ENCODE data around the gene DPY19L2.
"Not testable (repeated sequence)": the region's sequence is repeated elsewhere in the genome, so short reads cannot be mapped to it uniquely, and the experiment has no call there.

Gene DPY19L2

GRCh38 chr12:63577631-63578030, 90.7 kb downstream of the DPY19L2 start:
- H3K27me3 ChIP-seq (ENCODE audit: insufficient read depth, low read length); H3K4me2 ChIP-seq (ENCODE audit: low read length); H4K20me1 ChIP-seq (ENCODE audit: insufficient read depth, low read length); H3K4me3 ChIP-seq (ENCODE audit: low read depth, low read length, poor library complexity, severe bottlenecking); H3F3A ChIP-seq (ENCODE audit: insufficient read depth, low read length); H3K9me3 ChIP-seq (ENCODE audit: low read length); H3K27ac ChIP-seq (ENCODE audit: low read depth, low read length, poor library complexity, severe bottlenecking); H2AFZ ChIP-seq (ENCODE audit: low read length); H3K9me2 ChIP-seq (ENCODE audit: low read depth, low read length); H3K9ac ChIP-seq (ENCODE audit: low read length); H3K4me1 ChIP-seq (ENCODE audit: insufficient read depth, low read length, severe bottlenecking); H3K36me3 ChIP-seq (ENCODE audit: insufficient read depth, low read length); H3K79me2 ChIP-seq (ENCODE audit: insufficient read depth, low read length): not testable (repeated sequence)

DNA sequence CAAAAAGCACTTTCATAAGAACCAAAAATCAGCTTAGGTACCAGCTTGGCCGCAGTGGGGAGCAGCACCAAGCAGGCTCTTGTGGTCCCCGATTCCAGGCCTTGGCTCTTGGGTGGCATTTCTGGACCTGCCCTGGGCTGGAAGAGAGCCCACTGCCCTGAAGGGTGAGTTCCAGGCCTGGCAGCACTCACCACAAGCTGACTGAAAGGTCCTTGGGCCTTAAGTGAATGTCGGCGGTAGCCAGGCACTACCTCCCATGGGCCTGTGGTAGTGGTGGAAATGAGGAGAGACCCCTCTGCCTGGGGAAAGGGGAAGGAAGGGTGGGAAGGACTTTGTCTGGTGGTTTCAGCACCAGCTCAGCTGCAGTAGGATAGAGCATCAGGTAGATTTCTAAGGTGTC, 96.3 kb downstream of the DPY19L2 start:
- H3K79me2 ChIP-seq (ENCODE audit: insufficient read depth, low read length); H3K9me2 ChIP-seq (ENCODE audit: low read depth, low read length); H3K4me2 ChIP-seq (ENCODE audit: low read length); H3K9me3 ChIP-seq (ENCODE audit: low read length); H3K27me3 ChIP-seq (ENCODE audit: insufficient read depth, low read length); H4K20me1 ChIP-seq (ENCODE audit: insufficient read depth, low read length); H2AFZ ChIP-seq (ENCODE audit: low read length); H3F3A ChIP-seq (ENCODE audit: insufficient read depth, low read length); H3K9ac ChIP-seq (ENCODE audit: low read length); H3K36me3 ChIP-seq (ENCODE audit: insufficient read depth, low read length); H3K4me1 ChIP-seq (ENCODE audit: insufficient read depth, low read length, severe bottlenecking); H3K27ac ChIP-seq (ENCODE audit: low read depth, low read length, poor library complexity, severe bottlenecking); H3K4me3 ChIP-seq (ENCODE audit: low read depth, low read length, poor library complexity, severe bottlenecking): not testable (repeated sequence)

GRCh38 chr12:63558445-63558844, 109.8 kb downstream of the DPY19L2 start:
- H3F3A ChIP-seq (ENCODE audit: insufficient read depth, low read length); H3K27ac ChIP-seq (ENCODE audit: low read depth, low read length, poor library complexity, severe bottlenecking); H3K9ac ChIP-seq (ENCODE audit: low read length); H3K4me3 ChIP-seq (ENCODE audit: low read depth, low read length, poor library complexity, severe bottlenecking); H3K4me1 ChIP-seq (ENCODE audit: insufficient read depth, low read length, severe bottlenecking); H3K9me2 ChIP-seq (ENCODE audit: low read depth, low read length); H3K36me3 ChIP-seq (ENCODE audit: insufficient read depth, low read length); H3K27me3 ChIP-seq (ENCODE audit: insufficient read depth, low read length); H4K20me1 ChIP-seq (ENCODE audit: insufficient read depth, low read length); H3K79me2 ChIP-seq (ENCODE audit: insufficient read depth, low read length); H3K4me2 ChIP-seq (ENCODE audit: low read length); H3K9me3 ChIP-seq (ENCODE audit: low read length); H2AFZ ChIP-seq (ENCODE audit: low read length): not testable (repeated sequence)

- not testable (repeated sequence) for H3K79me2 ChIP-seq (ENCODE audit: insufficient read depth, low read length); H4K20me1 ChIP-seq (ENCODE audit: insufficient read depth, low read length); H3K27ac ChIP-seq (ENCODE audit: low read depth, low read length, poor library complexity, severe bottlenecking); H3K9me3 ChIP-seq (ENCODE audit: low read length); H3K4me3 ChIP-seq (ENCODE audit: low read depth, low read length, poor library complexity, severe bottlenecking); H3K27me3 ChIP-seq (ENCODE audit: insufficient read depth, low read length); H3K9ac ChIP-seq (ENCODE audit: low read length); H3F3A ChIP-seq (ENCODE audit: insufficient read depth, low read length); H3K9me2 ChIP-seq (ENCODE audit: low read depth, low read length); H3K4me2 ChIP-seq (ENCODE audit: low read length); H3K36me3 ChIP-seq (ENCODE audit: insufficient read depth, low read length); H2AFZ ChIP-seq (ENCODE audit: low read length)
- H3K4me1 ChIP-seq (ENCODE audit: insufficient read depth, low read length, severe bottlenecking) = peaks cover 18% of the 10 kb centered on the region
These were observed 116.9 kb downstream of the DPY19L2 start for GRCh38 chr12:63551397-63551796.

GRCh38 chr12:63549034-63549433, 119.3 kb downstream of the DPY19L2 start:
- not testable (repeated sequence) for H3K4me3 ChIP-seq (ENCODE audit: low read depth, low read length, poor library complexity, severe bottlenecking); H3K9me3 ChIP-seq (ENCODE audit: low read length); H3K36me3 ChIP-seq (ENCODE audit: insufficient read depth, low read length); H3K79me2 ChIP-seq (ENCODE audit: insufficient read depth, low read length); H3K4me2 ChIP-seq (ENCODE audit: low read length); H3K9me2 ChIP-seq (ENCODE audit: low read depth, low read length); H3K27me3 ChIP-seq (ENCODE audit: insufficient read depth, low read length); H3F3A ChIP-seq (ENCODE audit: insufficient read depth, low read length); H3K27ac ChIP-seq (ENCODE audit: low read depth, low read length, poor library complexity, severe bottlenecking); H3K9ac ChIP-seq (ENCODE audit: low read length); H4K20me1 ChIP-seq (ENCODE audit: insufficient read depth, low read length); H2AFZ ChIP-seq (ENCODE audit: low read length)
- peaks cover 21% of the 10 kb centered on the region for H3K4me1 ChIP-seq (ENCODE audit: insufficient read depth, low read length, severe bottlenecking)

DNA sequence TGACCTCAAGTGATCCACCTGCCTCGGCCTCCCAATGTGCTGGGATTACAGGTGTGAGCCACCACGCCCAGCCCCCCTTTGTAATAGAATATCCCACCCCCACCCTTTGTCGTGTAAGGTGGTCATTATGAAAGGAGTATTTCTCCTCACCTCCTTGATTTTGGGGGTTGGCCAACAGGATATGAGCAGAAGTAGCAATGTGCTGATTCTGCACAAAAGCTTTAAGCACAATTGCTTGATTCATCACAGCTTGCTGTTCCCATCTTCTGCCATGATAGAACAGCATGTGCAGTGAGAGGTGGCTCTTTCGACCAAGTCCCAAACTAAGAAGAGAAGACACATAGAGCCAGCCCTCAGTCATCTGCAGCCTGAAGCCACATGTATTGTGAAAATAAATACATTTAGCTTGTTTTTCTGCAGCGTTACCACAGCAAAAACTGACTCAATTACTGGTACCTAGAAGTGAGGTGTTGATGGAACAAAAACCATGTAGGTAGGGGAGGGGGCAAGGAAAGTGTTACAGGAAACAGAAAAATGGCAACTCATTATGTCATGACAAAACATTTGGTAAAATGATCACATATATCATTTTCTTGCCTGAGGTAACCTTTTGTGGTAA, 122.9 kb downstream of the DPY19L2 start:
- not testable (repeated sequence) for H3K79me2 ChIP-seq (ENCODE audit: insufficient read depth, low read length); H3K9me2 ChIP-seq (ENCODE audit: low read depth, low read length)

GRCh38 chr12:63538656-63539055, 129.6 kb downstream of the DPY19L2 start:
- H3K36me3 ChIP-seq (ENCODE audit: insufficient read depth, low read length); H3K9ac ChIP-seq (ENCODE audit: low read length); H3K4me3 ChIP-seq (ENCODE audit: low read depth, low read length, poor library complexity, severe bottlenecking); H4K20me1 ChIP-seq (ENCODE audit: insufficient read depth, low read length); H3K79me2 ChIP-seq (ENCODE audit: insufficient read depth, low read length); H3K9me3 ChIP-seq (ENCODE audit: low read length); H3K27ac ChIP-seq (ENCODE audit: low read depth, low read length, poor library complexity, severe bottlenecking); H3K27me3 ChIP-seq (ENCODE audit: insufficient read depth, low read length); H3K4me2 ChIP-seq (ENCODE audit: low read length); H3K9me2 ChIP-seq (ENCODE audit: low read depth, low read length); H3K4me1 ChIP-seq (ENCODE audit: insufficient read depth, low read length, severe bottlenecking); H2AFZ ChIP-seq (ENCODE audit: low read length); H3F3A ChIP-seq (ENCODE audit: insufficient read depth, low read length): not testable (repeated sequence)

More for the DNA sequence above, 122.9 kb downstream of the DPY19L2 start:
- not testable (repeated sequence) for H3K4me2 ChIP-seq (ENCODE audit: low read length); H3F3A ChIP-seq (ENCODE audit: insufficient read depth, low read length); H3K9me3 ChIP-seq (ENCODE audit: low read length); H3K27me3 ChIP-seq (ENCODE audit: insufficient read depth, low read length); H3K36me3 ChIP-seq (ENCODE audit: insufficient read depth, low read length); H2AFZ ChIP-seq (ENCODE audit: low read length); H3K4me3 ChIP-seq (ENCODE audit: low read depth, low read length, poor library complexity, severe bottlenecking); H3K27ac ChIP-seq (ENCODE audit: low read depth, low read length, poor library complexity, severe bottlenecking); H4K20me1 ChIP-seq (ENCODE audit: insufficient read depth, low read length); H3K9ac ChIP-seq (ENCODE audit: low read length)
- H3K4me1 ChIP-seq (ENCODE audit: insufficient read depth, low read length, severe bottlenecking) = peaks cover 21% of the 10 kb centered on the region

GRCh38 chr12:63537838-63538237, 130.5 kb downstream of the DPY19L2 start:
- H3K9ac ChIP-seq (ENCODE audit: low read length); H3K9me3 ChIP-seq (ENCODE audit: low read length); H3K27me3 ChIP-seq (ENCODE audit: insufficient read depth, low read length); H3K4me3 ChIP-seq (ENCODE audit: low read depth, low read length, poor library complexity, severe bottlenecking); H3K4me2 ChIP-seq (ENCODE audit: low read length); H3K36me3 ChIP-seq (ENCODE audit: insufficient read depth, low read length); H2AFZ ChIP-seq (ENCODE audit: low read length); H4K20me1 ChIP-seq (ENCODE audit: insufficient read depth, low read length); H3K27ac ChIP-seq (ENCODE audit: low read depth, low read length, poor library complexity, severe bottlenecking); H3K79me2 ChIP-seq (ENCODE audit: insufficient read depth, low read length); H3K4me1 ChIP-seq (ENCODE audit: insufficient read depth, low read length, severe bottlenecking); H3F3A ChIP-seq (ENCODE audit: insufficient read depth, low read length); H3K9me2 ChIP-seq (ENCODE audit: low read depth, low read length): not testable (repeated sequence)

Data from OCI-LY1 (cell line).